ENCODE data around the gene CYSLTR2. TPM values are rescaled to one million over a fixed set of nuclear protein-coding genes. Genes with fewer than 3 reads are reported as not detected.

Gene CYSLTR2
- total RNA-seq, 1 donor from 2014 or later: 1.1 TPM

DNA sequence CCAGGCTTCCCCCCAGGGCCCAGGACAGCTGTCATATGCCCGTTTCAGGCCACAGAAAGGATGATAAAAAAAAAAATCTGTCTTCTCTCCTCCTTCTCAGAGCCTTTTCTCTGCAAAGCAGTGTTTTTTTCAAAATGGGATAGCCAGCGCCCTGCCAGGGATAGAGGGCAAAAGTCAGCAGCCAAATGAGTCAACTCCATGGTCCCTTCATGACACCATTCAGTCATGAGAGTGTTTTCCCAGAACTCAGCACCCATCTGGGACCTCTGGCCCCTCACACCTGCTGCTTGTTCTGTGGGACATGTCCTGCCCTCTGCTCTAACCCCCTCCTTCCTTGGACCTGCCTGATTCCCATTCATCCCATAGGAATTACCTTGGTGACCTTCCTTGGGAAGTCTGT is 95.0 kb downstream of the CYSLTR2 start:
- intact Hi-C loops (cut with micrococcal nuclease): no loop called here
- no peak for DNase-seq
- H3K27me3 Mint-ChIP-seq: peaks cover 2% of the 10 kb centered on the region
- H3K9me3 Mint-ChIP-seq: peaks cover 2% of the 10 kb centered on the region
- no peaks in the 10 kb centered on the region for H3K36me3 Mint-ChIP-seq (ENCODE audit: low read depth)
- H3K27ac Mint-ChIP-seq: no peak overlapping the region
- H3K4me1 Mint-ChIP-seq: peaks cover 10% of the 10 kb centered on the region
- H3K4me3 Mint-ChIP-seq: no peak overlapping the region

DNA sequence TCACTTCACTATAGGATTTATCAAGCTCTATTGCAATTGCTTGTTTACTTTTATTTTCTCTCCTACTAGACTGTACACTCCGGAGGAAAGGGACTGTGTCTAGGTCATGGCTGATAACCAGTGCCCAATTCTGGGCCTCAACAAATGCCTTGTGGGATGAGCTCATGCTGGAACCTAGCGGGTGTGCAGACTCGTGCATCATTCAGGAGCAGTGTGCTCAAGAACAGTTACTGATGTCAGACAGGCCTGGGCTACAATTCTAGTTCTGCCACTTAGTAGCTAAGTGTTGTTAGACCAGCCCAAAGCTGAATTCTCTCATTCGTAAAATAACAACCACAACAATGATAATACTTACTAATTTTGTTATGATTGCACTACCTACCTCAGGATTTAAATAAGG is 95.4 kb downstream of the CYSLTR2 start:
- intact Hi-C loops (cut with micrococcal nuclease): no loop called here
- no peak overlapping the region for H3K27ac Mint-ChIP-seq

GRCh38 chr13:48749699-48750473 is 96.2 kb downstream of the CYSLTR2 start:
- Mint-ChIP-seq H3K9me3 (no peaks in the 10 kb centered on the region), H3K4me3 (no peak overlapping the region), H3K36me3 (ENCODE audit: low read depth) (no peaks in the 10 kb centered on the region), H3K27me3 (no peaks in the 10 kb centered on the region), H3K27ac (peak overlapping the region; percentile 72), H3K4me1 (peaks cover 10% of the 10 kb centered on the region)
- peak; percentile 80 for DNase-seq
- intact Hi-C loops (cut with micrococcal nuclease): no loop called here

More for the DNA sequence above, 95.4 kb downstream of the CYSLTR2 start:
- Mint-ChIP-seq H3K27me3 (peaks cover 2% of the 10 kb centered on the region), H3K4me1 (peaks cover 10% of the 10 kb centered on the region), H3K36me3 (ENCODE audit: low read depth) (no peaks in the 10 kb centered on the region), H3K4me3 (no peak overlapping the region), H3K9me3 (no peaks in the 10 kb centered on the region)
- no peak for DNase-seq

GRCh38 chr13:48750588-48751383 is 97.1 kb downstream of the CYSLTR2 start:
- Mint-ChIP-seq H3K27me3 (no peaks in the 10 kb centered on the region), H3K9me3 (no peaks in the 10 kb centered on the region), H3K4me3 (no peak overlapping the region), H3K27ac (no peak overlapping the region), H3K4me1 (peaks cover 10% of the 10 kb centered on the region), H3K36me3 (ENCODE audit: low read depth) (no peaks in the 10 kb centered on the region)
- intact Hi-C loops (cut with micrococcal nuclease): no loop called here
- DNase-seq: no peak

GRCh38 chr13:48760626-48761025 is 106.9 kb downstream of the CYSLTR2 start:
- Mint-ChIP-seq H3K27ac (no peak overlapping the region), H3K4me3 (no peak overlapping the region), H3K36me3 (ENCODE audit: low read depth) (peaks cover 3% of the 10 kb centered on the region), H3K27me3 (peaks cover 18% of the 10 kb centered on the region), H3K9me3 (peaks cover 18% of the 10 kb centered on the region), H3K4me1 (no peaks in the 10 kb centered on the region)
- intact Hi-C loops (cut with micrococcal nuclease): no loop called here
- DNase-seq: no peak

Other genes with a start within 250 kb of the CYSLTR2 start
- 3.9 and 4.2 TPM in 2 replicates for gene LPAR6, start 240.8 kb upstream of the CYSLTR2 start, total RNA-seq
- 1.6 and 1.7 TPM in 2 replicates for gene RCBTB2, start 120.8 kb upstream of the CYSLTR2 start, total RNA-seq